ENCODE data around the gene BMP7.

BMP7 gene

DNA sequence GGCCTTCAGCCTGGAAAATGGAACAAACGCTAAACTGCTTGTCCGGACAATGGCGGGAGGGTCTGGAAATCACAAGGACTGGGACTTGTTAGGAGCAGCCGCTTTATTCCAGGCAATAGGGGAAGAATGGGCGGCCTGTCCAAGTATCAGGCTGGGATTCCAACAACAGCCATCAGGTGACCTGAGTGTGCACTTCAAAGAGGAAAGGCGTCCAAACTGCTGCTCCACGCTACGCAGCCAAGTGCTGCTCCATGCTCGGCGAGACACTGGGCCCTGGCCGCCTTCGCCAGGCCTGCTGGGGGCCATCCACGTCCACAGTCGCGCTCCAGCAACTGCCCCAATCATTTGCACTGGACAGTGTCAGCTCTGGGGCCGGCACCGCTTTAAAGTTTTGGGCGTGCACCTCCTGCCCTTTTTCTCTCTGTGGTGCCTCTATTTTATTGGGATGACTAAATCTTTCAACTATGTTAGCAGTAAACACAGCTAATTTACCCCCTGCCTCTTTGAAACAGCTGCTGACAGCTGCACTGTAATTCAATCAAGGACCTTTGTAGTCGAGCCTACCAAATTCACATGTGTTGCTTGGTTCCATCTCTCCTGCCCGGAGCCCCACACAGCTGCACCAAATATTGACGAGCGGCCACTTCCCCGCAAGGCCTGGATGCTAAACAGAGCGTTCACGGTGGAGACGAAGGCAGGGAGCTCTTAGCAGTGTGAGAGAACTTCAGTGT lies 98.3 kb downstream of the BMP7 start:
- Histone ChIP-seq H3K4me3 (ENCODE audit: low read depth in 1 of 2, low read length in 2 of 2) (no peak overlapping the region), H3K4me1 (ENCODE audit: control insufficient read depth in 1 of 2, insufficient read depth in 2 of 2, low read length in 2 of 2) (no peaks in the 10 kb centered on the region), H3K27ac (ENCODE audit: low read length) (no peak overlapping the region), H3K36me3 (ENCODE audit: control insufficient read depth in 1 of 2, insufficient read depth in 2 of 2, low read length in 2 of 2) (no peaks in the 10 kb centered on the region), H3K9me3 (ENCODE audit: control insufficient read depth in 1 of 2, low read length in 2 of 2) (no peaks in the 10 kb centered on the region), H3K27me3 (ENCODE audit: low read depth, low read length) (no peaks in the 10 kb centered on the region)

DNA sequence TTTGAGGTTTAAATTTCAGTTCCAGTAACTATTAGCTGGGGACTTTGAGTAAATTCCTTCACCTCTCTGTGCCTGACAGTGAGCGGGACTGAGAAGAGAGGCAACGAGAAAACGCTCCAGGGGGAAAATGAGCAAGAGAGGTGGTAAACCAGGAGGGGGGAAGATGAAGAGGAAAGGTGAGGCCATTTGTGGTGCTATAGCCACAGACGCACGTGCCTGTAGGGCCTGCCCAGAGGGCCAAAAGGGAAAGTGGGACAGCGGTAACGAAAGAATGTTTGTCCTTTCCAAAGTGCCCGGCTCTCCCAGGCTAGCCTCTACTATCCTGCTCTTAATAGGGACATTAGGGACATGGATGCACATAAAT lies 99.2 kb downstream of the BMP7 start:
- H3K27me3 ChIP-seq (ENCODE audit: low read depth, low read length), result no peaks in the 10 kb centered on the region
- no peaks in the 10 kb centered on the region for H3K36me3 ChIP-seq (ENCODE audit: control insufficient read depth in 1 of 2, insufficient read depth in 2 of 2, low read length in 2 of 2)
- no peak overlapping the region for H3K4me3 ChIP-seq (ENCODE audit: low read depth in 1 of 2, low read length in 2 of 2)
- no peaks in the 10 kb centered on the region for H3K4me1 ChIP-seq (ENCODE audit: control insufficient read depth in 1 of 2, insufficient read depth in 2 of 2, low read length in 2 of 2)
- no peak overlapping the region for H3K27ac ChIP-seq (ENCODE audit: low read length)
- no peaks in the 10 kb centered on the region for H3K9me3 ChIP-seq (ENCODE audit: control insufficient read depth in 1 of 2, low read length in 2 of 2)

GRCh38 chr20:57166568-57167291 lies 99.7 kb downstream of the BMP7 start:
- H3K4me1 ChIP-seq (ENCODE audit: control insufficient read depth in 1 of 2, insufficient read depth in 2 of 2, low read length in 2 of 2), result no peaks in the 10 kb centered on the region
- no peak overlapping the region for H3K27ac ChIP-seq (ENCODE audit: low read length)
- no peak overlapping the region for H3K4me3 ChIP-seq (ENCODE audit: low read depth in 1 of 2, low read length in 2 of 2)
- H3K36me3 ChIP-seq (ENCODE audit: control insufficient read depth in 1 of 2, insufficient read depth in 2 of 2, low read length in 2 of 2), result no peaks in the 10 kb centered on the region
- H3K27me3 ChIP-seq (ENCODE audit: low read depth, low read length), result no peaks in the 10 kb centered on the region
- no peaks in the 10 kb centered on the region for H3K9me3 ChIP-seq (ENCODE audit: control insufficient read depth in 1 of 2, low read length in 2 of 2)

GRCh38 chr20:57165427-57166004 lies 100.9 kb downstream of the BMP7 start:
- no peaks in the 10 kb centered on the region for H3K36me3 ChIP-seq (ENCODE audit: control insufficient read depth in 1 of 2, insufficient read depth in 2 of 2, low read length in 2 of 2)
- H3K9me3 ChIP-seq (ENCODE audit: control insufficient read depth in 1 of 2, low read length in 2 of 2), result no peaks in the 10 kb centered on the region
- no peak overlapping the region for H3K27ac ChIP-seq (ENCODE audit: low read length)
- H3K4me1 ChIP-seq (ENCODE audit: control insufficient read depth in 1 of 2, insufficient read depth in 2 of 2, low read length in 2 of 2), result no peaks in the 10 kb centered on the region
- H3K4me3 ChIP-seq (ENCODE audit: low read depth in 1 of 2, low read length in 2 of 2), result no peak overlapping the region
- H3K27me3 ChIP-seq (ENCODE audit: low read depth, low read length), result no peaks in the 10 kb centered on the region

DNA sequence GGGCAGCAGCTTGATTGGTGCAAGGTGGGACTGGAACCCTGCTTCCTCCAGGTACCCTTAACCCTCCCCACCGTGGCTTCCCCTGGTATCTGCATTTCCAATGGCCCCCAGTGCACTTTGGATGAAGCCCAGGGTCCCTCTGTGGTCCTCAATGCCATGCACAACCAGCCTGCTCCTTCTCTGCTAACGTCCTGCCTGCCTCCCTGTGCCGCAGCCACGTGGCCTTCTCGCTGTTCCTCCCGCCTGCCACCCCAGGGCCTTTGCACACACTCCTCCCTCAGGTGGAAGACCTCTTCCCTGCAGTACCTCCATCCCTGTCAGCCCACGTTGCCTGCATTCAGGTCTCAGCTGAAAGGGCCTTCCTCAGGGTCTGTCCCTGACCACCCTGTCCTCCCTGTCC lies 101.6 kb downstream of the BMP7 start:
- no peaks in the 10 kb centered on the region for H3K27me3 ChIP-seq (ENCODE audit: low read depth, low read length)
- H3K4me3 ChIP-seq (ENCODE audit: low read depth in 1 of 2, low read length in 2 of 2), result no peak overlapping the region
- no peak overlapping the region for H3K27ac ChIP-seq (ENCODE audit: low read length)
- H3K36me3 ChIP-seq (ENCODE audit: control insufficient read depth in 1 of 2, insufficient read depth in 2 of 2, low read length in 2 of 2), result no peaks in the 10 kb centered on the region
- no peaks in the 10 kb centered on the region for H3K9me3 ChIP-seq (ENCODE audit: control insufficient read depth in 1 of 2, low read length in 2 of 2)
- no peaks in the 10 kb centered on the region for H3K4me1 ChIP-seq (ENCODE audit: control insufficient read depth in 1 of 2, insufficient read depth in 2 of 2, low read length in 2 of 2)

DNA sequence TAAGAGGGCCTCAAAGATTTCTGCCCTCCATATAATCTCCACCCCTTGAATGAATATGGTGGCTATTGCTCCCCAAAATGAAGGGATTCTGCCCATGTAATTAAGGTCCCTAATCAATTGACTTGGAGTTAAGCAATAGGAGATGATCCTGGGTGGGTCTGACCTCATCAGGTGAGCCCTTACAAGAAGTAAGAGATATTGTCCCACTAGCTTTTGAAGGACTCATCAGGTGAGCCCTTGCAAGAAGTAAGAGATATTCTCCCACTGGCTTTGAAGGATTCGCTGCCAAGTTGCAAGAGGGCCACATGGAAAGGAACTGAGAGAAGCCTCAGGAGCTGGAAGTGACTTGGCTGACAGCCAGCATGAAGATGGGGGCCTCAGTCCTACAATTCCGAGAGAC lies 103.4 kb downstream of the BMP7 start:
- H3K27ac ChIP-seq (ENCODE audit: low read length), result no peak overlapping the region
- no peaks in the 10 kb centered on the region for H3K4me1 ChIP-seq (ENCODE audit: control insufficient read depth in 1 of 2, insufficient read depth in 2 of 2, low read length in 2 of 2)

GRCh38 chr20:57162362-57162652 lies 104.1 kb downstream of the BMP7 start:
- Histone ChIP-seq H3K4me3 (ENCODE audit: low read depth in 1 of 2, low read length in 2 of 2) (no peak overlapping the region), H3K27ac (ENCODE audit: low read length) (no peak overlapping the region), H3K27me3 (ENCODE audit: low read depth, low read length) (no peaks in the 10 kb centered on the region), H3K36me3 (ENCODE audit: control insufficient read depth in 1 of 2, insufficient read depth in 2 of 2, low read length in 2 of 2) (no peaks in the 10 kb centered on the region), H3K9me3 (ENCODE audit: control insufficient read depth in 1 of 2, low read length in 2 of 2) (no peaks in the 10 kb centered on the region), H3K4me1 (ENCODE audit: control insufficient read depth in 1 of 2, insufficient read depth in 2 of 2, low read length in 2 of 2) (no peaks in the 10 kb centered on the region)

More for the DNA sequence above, 103.4 kb downstream of the BMP7 start:
- H3K9me3 ChIP-seq (ENCODE audit: control insufficient read depth in 1 of 2, low read length in 2 of 2), result no peaks in the 10 kb centered on the region
- H3K4me3 ChIP-seq (ENCODE audit: low read depth in 1 of 2, low read length in 2 of 2), result no peak overlapping the region
- no peaks in the 10 kb centered on the region for H3K27me3 ChIP-seq (ENCODE audit: low read depth, low read length)
- no peaks in the 10 kb centered on the region for H3K36me3 ChIP-seq (ENCODE audit: control insufficient read depth in 1 of 2, insufficient read depth in 2 of 2, low read length in 2 of 2)

- H3K27me3 ChIP-seq (ENCODE audit: low read depth, low read length), result no peaks in the 10 kb centered on the region
- no peak overlapping the region for H3K27ac ChIP-seq (ENCODE audit: low read length)
- no peaks in the 10 kb centered on the region for H3K4me1 ChIP-seq (ENCODE audit: control insufficient read depth in 1 of 2, insufficient read depth in 2 of 2, low read length in 2 of 2)
- H3K4me3 ChIP-seq (ENCODE audit: low read depth in 1 of 2, low read length in 2 of 2), result no peak overlapping the region
- no peaks in the 10 kb centered on the region for H3K36me3 ChIP-seq (ENCODE audit: control insufficient read depth in 1 of 2, insufficient read depth in 2 of 2, low read length in 2 of 2)
- no peaks in the 10 kb centered on the region for H3K9me3 ChIP-seq (ENCODE audit: control insufficient read depth in 1 of 2, low read length in 2 of 2)
These were observed 104.7 kb downstream of the BMP7 start for GRCh38 chr20:57161478-57162361.

- H3K27ac ChIP-seq (ENCODE audit: low read length), result no peak overlapping the region
These were observed 105.5 kb downstream of the BMP7 start for GRCh38 chr20:57160985-57161384.

GRCh38 chr20:57159945-57160610 lies 106.4 kb downstream of the BMP7 start:
- no peak overlapping the region for H3K4me3 ChIP-seq (ENCODE audit: low read depth in 1 of 2, low read length in 2 of 2)
- H3K36me3 ChIP-seq (ENCODE audit: control insufficient read depth in 1 of 2, insufficient read depth in 2 of 2, low read length in 2 of 2), result no peaks in the 10 kb centered on the region
- H3K9me3 ChIP-seq (ENCODE audit: control insufficient read depth in 1 of 2, low read length in 2 of 2), result no peaks in the 10 kb centered on the region
- no peaks in the 10 kb centered on the region for H3K4me1 ChIP-seq (ENCODE audit: control insufficient read depth in 1 of 2, insufficient read depth in 2 of 2, low read length in 2 of 2)
- H3K27ac ChIP-seq (ENCODE audit: low read length), result no peak overlapping the region
- H3K27me3 ChIP-seq (ENCODE audit: low read depth, low read length), result no peaks in the 10 kb centered on the region

More at GRCh38 chr20:57160985-57161384, 105.5 kb downstream of the BMP7 start:
- Histone ChIP-seq H3K27me3 (ENCODE audit: low read depth, low read length) (no peaks in the 10 kb centered on the region), H3K36me3 (ENCODE audit: control insufficient read depth in 1 of 2, insufficient read depth in 2 of 2, low read length in 2 of 2) (no peaks in the 10 kb centered on the region), H3K4me3 (ENCODE audit: low read depth in 1 of 2, low read length in 2 of 2) (no peak overlapping the region), H3K9me3 (ENCODE audit: control insufficient read depth in 1 of 2, low read length in 2 of 2) (no peaks in the 10 kb centered on the region), H3K4me1 (ENCODE audit: control insufficient read depth in 1 of 2, insufficient read depth in 2 of 2, low read length in 2 of 2) (no peaks in the 10 kb centered on the region)

Measured in muscle layer of duodenum (tissue), 2 donors.